OCI-LY7 (cell line): Measurements from ENCODE around the gene CTNNBIP1. TPM values are rescaled to one million over a fixed set of nuclear protein-coding genes. Genes with fewer than 3 reads are reported as not detected.

Experiments used
- BruUV-seq: library from RNA; stranded (reverse); fragments of 400-500 nt; replicated peaks from 2 replicates; lab custom pipeline; 2021; lab: Mats Ljungman, UMichigan
- CTCF ChIA-PET: fragments of 300-600 bp; sonication (Branson Sonifier 250); formaldehyde crosslinking; loops from one replicate; lab custom pipeline; 2022; ENCODE audit warnings: antibody characterized with exemption; ENCODE audit not compliant: unreplicated experiment; lab: Charles Lee
- POLR2A ChIA-PET: fragments of 300-600 bp; sonication (Branson Sonifier 250); formaldehyde crosslinking; loops from one replicate; lab custom pipeline; 2022; ENCODE audit warnings: antibody characterized with exemption; lab: Charles Lee
- DNase-seq: peaks from one replicate; pipeline ENCODE4 v3.0.0-alpha.2; 2015; ENCODE audit warnings: low spot score
- H2AFZ ChIP-seq: fragments of 200-600 bp; sonication (generic), shearing (Covaris generic); 2 replicates; pipeline ENCODE4 v1.6.1; 2014; ENCODE audit warnings: mild to moderate bottlenecking, antibody characterized with exemption, low read length, moderate library complexity
- H3K27ac ChIP-seq: fragments of 200-600 bp; sonication (generic); 2 replicates; pipeline ENCODE4 v1.5.1; 2014; ENCODE audit warnings: mixed run types, low read depth, mild to moderate bottlenecking, moderate library complexity, low read length, inconsistent platforms; ENCODE audit not compliant: poor library complexity, severe bottlenecking
- H3K36me3 ChIP-seq: fragments of 200-600 bp; sonication (generic); 2 replicates; pipeline ENCODE4 v1.6.1; 2014; ENCODE audit warnings: mild to moderate bottlenecking, antibody characterized with exemption, low read length, moderate library complexity, mixed read lengths; ENCODE audit not compliant: insufficient read depth
- H3K4me1 ChIP-seq: fragments of 200-600 bp; sonication (generic); 2 replicates; pipeline ENCODE4 v1.5.1; 2014; ENCODE audit warnings: mild to moderate bottlenecking, low read length; ENCODE audit not compliant: insufficient read depth, poor library complexity, severe bottlenecking
- H3K4me2 ChIP-seq: fragments of 200-600 bp; sonication (generic); 2 replicates; pipeline ENCODE4 v1.6.1; 2014; ENCODE audit warnings: mild to moderate bottlenecking, low read length
- H3K4me3 ChIP-seq: fragments of 200-600 bp; sonication (generic); 2 replicates; pipeline ENCODE4 v1.5.1; 2014; ENCODE audit warnings: mild to moderate bottlenecking, low read depth, low read length; ENCODE audit not compliant: poor library complexity, severe bottlenecking
- H3K79me2 ChIP-seq: fragments of 200-600 bp; sonication (generic); 2 replicates; pipeline ENCODE4 v1.6.1; 2016; ENCODE audit warnings: low read depth, mild to moderate bottlenecking, low read length, moderate library complexity, mixed read lengths; ENCODE audit not compliant: insufficient read depth
- H3K9me2 ChIP-seq: fragments of 200-600 bp; sonication (generic); 2 replicates; pipeline ENCODE4 v1.6.1; 2016; ENCODE audit warnings: mild to moderate bottlenecking, low read length, mixed read lengths; ENCODE audit not compliant: insufficient read depth
- H3K9me3 ChIP-seq: fragments of 200-600 bp; sonication (generic); 2 replicates; pipeline ENCODE4 v1.6.1; 2014; ENCODE audit warnings: mild to moderate bottlenecking, mixed run types, low read length, mixed read lengths
- H4K20me1 ChIP-seq: fragments of 200-600 bp; sonication (generic); 2 replicates; pipeline ENCODE4 v1.6.1; 2014; ENCODE audit warnings: mild to moderate bottlenecking, antibody characterized with exemption, low read length, moderate library complexity, mixed read lengths; ENCODE audit not compliant: insufficient read depth
- CTCF ChIP-seq: fragments of 200-600 bp; sonication (generic); conservative IDR thresholded peaks from 2 replicates; pipeline ENCODE4 v1.5.1; 2014; ENCODE audit warnings: mild to moderate bottlenecking, antibody characterized with exemption, low read length, moderate library complexity, mixed read lengths
- EZH2phosphoT487 ChIP-seq: fragments of 200-600 bp; sonication (generic); IDR thresholded peaks from 2 replicates; pipeline ENCODE4 v1.6.1; 2018; ENCODE audit warnings: low read depth, borderline replicate concordance, mild to moderate bottlenecking, mixed run types, antibody characterized with exemption, low read length, moderate library complexity, mixed read lengths
- intact Hi-C: fragments of 100-400 bp; cut with micrococcal nuclease; formaldehyde crosslinking; loops from one replicate; pipeline ENCODE4 v1.10.0; 2022; ENCODE audit not compliant: unreplicated experiment
- total RNA-seq, 2 experiments: library from RNA; depleted of rRNA in 1 of 2; stranded (reverse); fragments of >200 nt in 1 of 2; shearing (Covaris generic) in 1 of 2; gene quantifications; 2 replicates each; pipeline ENCODE4 v1.2.3, GENCODE V29; 2014 to 2022

Gene CTNNBIP1
- total RNA-seq, 2 experiments from 2014 or later, result 14.7 to 17.4 TPM

GRCh38 chr1:9838946-9839345, 71.1 kb downstream of the CTNNBIP1 start:
- H3K4me2 ChIP-seq, result no peak overlapping the region
- H2AFZ ChIP-seq, result no peak overlapping the region
- no peaks in the 10 kb centered on the region for H3K36me3 ChIP-seq
- H3K4me1 ChIP-seq, result peaks cover 33% of the 10 kb centered on the region
- no peaks in the 10 kb centered on the region for H3K9me3 ChIP-seq
- intact Hi-C loops, result no loop called here
- TF ChIP-seq EZH2phosphoT487 (no peak), CTCF (no peak)
- no TSS peak for BruUV-seq
- ChIA-PET POLR2A (no interaction called here), CTCF (no interaction called here)
- H4K20me1 ChIP-seq, result no peaks in the 10 kb centered on the region
- no peak for DNase-seq
- no peaks in the 10 kb centered on the region for H3K9me2 ChIP-seq
- H3K79me2 ChIP-seq, result no peaks in the 10 kb centered on the region
- H3K27ac ChIP-seq, result no peak overlapping the region
- no peak overlapping the region for H3K4me3 ChIP-seq

GRCh38 chr1:9836632-9836960, 73.5 kb downstream of the CTNNBIP1 start:
- POLR2A ChIA-PET, result interaction anchor here (1.0 kb wide), 1 partner anchor 14 kb away, joined by 3 read pairs; no protein-coding TSS in a partner anchor
- no peak overlapping the region; the same call in 1 of the 2 replicates for H2AFZ ChIP-seq
- TF ChIP-seq EZH2phosphoT487 (no peak), CTCF (no peak)
- intact Hi-C loops, result no loop called here
- H3K4me3 ChIP-seq, result no peak overlapping the region
- no peaks in the 10 kb centered on the region for H3K9me2 ChIP-seq
- H3K36me3 ChIP-seq, result no peaks in the 10 kb centered on the region
- H4K20me1 ChIP-seq, result no peaks in the 10 kb centered on the region
- H3K4me2 ChIP-seq, result peak overlapping the region; percentile 34; the same call in 1 of the 2 replicates
- H3K79me2 ChIP-seq, result no peaks in the 10 kb centered on the region
- CTCF ChIA-PET, result no interaction called here
- H3K27ac ChIP-seq, result no peak overlapping the region
- no peaks in the 10 kb centered on the region for H3K9me3 ChIP-seq
- peaks cover 32% of the 10 kb centered on the region for H3K4me1 ChIP-seq
- no TSS peak for BruUV-seq
- DNase-seq, result peak; percentile 41

- ChIA-PET POLR2A (interaction anchor here (0.6 to 1.0 kb wide), 2 partner anchors 12 to 14 kb away, joined by 3 to 4 read pairs; no protein-coding TSS in a partner anchor), CTCF (interaction anchor here (1.1 kb wide), 1 partner anchor 10 kb away, joined by 4 read pairs; no protein-coding TSS in a partner anchor)
- intact Hi-C loops, result no loop called here
- H2AFZ ChIP-seq, result peak overlapping the region; percentile 11; the same call in 1 of the 2 replicates
- H3K4me3 ChIP-seq, result no peak overlapping the region
- H3K4me2 ChIP-seq, result peak overlapping the region; percentile 34
- no peaks in the 10 kb centered on the region for H3K79me2 ChIP-seq
- no peaks in the 10 kb centered on the region for H3K36me3 ChIP-seq
- H3K4me1 ChIP-seq, result peaks cover 32% of the 10 kb centered on the region
- H3K9me2 ChIP-seq, result no peaks in the 10 kb centered on the region
- no peaks in the 10 kb centered on the region for H3K9me3 ChIP-seq
- no TSS peak for BruUV-seq
- no peak for DNase-seq
- no peak overlapping the region for H3K27ac ChIP-seq
- no peaks in the 10 kb centered on the region for H4K20me1 ChIP-seq
- no peak for TF ChIP-seq CTCF
- no peak for TF ChIP-seq EZH2phosphoT487
These were observed 74.1 kb downstream of the CTNNBIP1 start for GRCh38 chr1:9835758-9836631.
